Endodermal cell (in vitro differentiated cells): ENCODE results near the gene CKS2. TPM values are rescaled to one million over a fixed set of nuclear protein-coding genes. Genes with fewer than 3 reads are reported as not detected.

Source experiments
- DNase-seq: peaks from one replicate; pipeline ENCODE4 v3.0.0-alpha.2; 2017
- H3K27ac ChIP-seq: 2 replicates; pipeline ENCODE4 v1.5.1; 2013; ENCODE audit warnings: mild to moderate bottlenecking, low read depth, low read length, moderate library complexity
- H3K27me3 ChIP-seq: 2 replicates; pipeline ENCODE4 v1.6.1; 2013; ENCODE audit warnings: mild to moderate bottlenecking, low read length, moderate library complexity; ENCODE audit not compliant: insufficient read depth, control insufficient read depth, poor library complexity, severe bottlenecking
- H3K36me3 ChIP-seq: 2 replicates; pipeline ENCODE4 v1.7.0; 2013; ENCODE audit warnings: mild to moderate bottlenecking, low read length, moderate library complexity; ENCODE audit not compliant: control insufficient read depth, insufficient read depth
- H3K4me1 ChIP-seq: one replicate; pipeline ENCODE4 v1.7.0; 2013; ENCODE audit warnings: low read length; ENCODE audit not compliant: control insufficient read depth, insufficient read depth
- H3K4me3 ChIP-seq: 2 replicates; pipeline ENCODE4 v1.5.1; 2013; ENCODE audit warnings: mild to moderate bottlenecking, low read length, moderate library complexity
- H3K9ac ChIP-seq: 2 replicates; pipeline ENCODE4 v1.6.1; 2013; ENCODE audit warnings: mild to moderate bottlenecking, low read length, moderate library complexity; ENCODE audit not compliant: poor library complexity, severe bottlenecking; ENCODE audit errors: extremely low read depth
- H3K9me3 ChIP-seq: 2 replicates; pipeline ENCODE4 v1.6.1; 2013; ENCODE audit warnings: mild to moderate bottlenecking, low read length, moderate library complexity; ENCODE audit not compliant: control insufficient read depth
- H3K27ac Mint-ChIP-seq: 2 replicates; pipeline ENCODE4 v1.8.0; 2020; ENCODE audit warnings: mixed read lengths
- H3K27me3 Mint-ChIP-seq: 2 replicates; pipeline ENCODE4 v1.8.0; 2021; ENCODE audit warnings: mild to moderate bottlenecking, mixed read lengths; ENCODE audit not compliant: insufficient read depth
- H3K36me3 Mint-ChIP-seq: 2 replicates; pipeline ENCODE4 v1.8.0; 2020; ENCODE audit warnings: low read depth, mixed read lengths
- H3K4me1 Mint-ChIP-seq: 2 replicates; pipeline ENCODE4 v1.8.0; 2020; ENCODE audit warnings: mixed read lengths
- H3K4me3 Mint-ChIP-seq: 2 replicates; pipeline ENCODE4 v1.8.0; 2020; ENCODE audit warnings: mild to moderate bottlenecking, moderate library complexity, mixed read lengths
- H3K9me3 Mint-ChIP-seq: 2 replicates; pipeline ENCODE4 v1.8.0; 2020; ENCODE audit warnings: mild to moderate bottlenecking, mixed read lengths
- WGBS, 2 experiments: methylation state at CpG; one replicate each; pipeline versions ENCODE4 v1.1.5 to v1.1.7; 2013; ENCODE audit warnings: missing lambda C conversion rate in 2 of 2, mixed read lengths in 1 of 2; ENCODE audit not compliant: insufficient coverage in 1 of 2, insufficient read length in 1 of 2; 5-methylcytosine and 5-hydroxymethylcytosine counted together
- total RNA-seq, 2 donors: library from RNA; stranded (reverse); fragmentation: NEBNext Ultra II Directional in 1 of 2; extraction: Animal tissue kit (Norgen Biotek cat#: 25700) in 1 of 2; gene quantifications; 2 replicates in 1 of 2; 3 replicates in 1 of 2; pipeline ENCODE4 v1.2.1, GENCODE V29; 2021
- TF ChIP-seq, protein P1 (sequence below): fragments of 200-600 bp; sonication (generic); conservative IDR thresholded peaks from 2 replicates; pipeline ENCODE4 v1.5.0; 2021; ENCODE audit warnings: antibody characterized with exemption, mild to moderate bottlenecking

CKS2 gene
- total RNA-seq, 2 donors from 2014 or later: 163 to 209 TPM

DNA sequence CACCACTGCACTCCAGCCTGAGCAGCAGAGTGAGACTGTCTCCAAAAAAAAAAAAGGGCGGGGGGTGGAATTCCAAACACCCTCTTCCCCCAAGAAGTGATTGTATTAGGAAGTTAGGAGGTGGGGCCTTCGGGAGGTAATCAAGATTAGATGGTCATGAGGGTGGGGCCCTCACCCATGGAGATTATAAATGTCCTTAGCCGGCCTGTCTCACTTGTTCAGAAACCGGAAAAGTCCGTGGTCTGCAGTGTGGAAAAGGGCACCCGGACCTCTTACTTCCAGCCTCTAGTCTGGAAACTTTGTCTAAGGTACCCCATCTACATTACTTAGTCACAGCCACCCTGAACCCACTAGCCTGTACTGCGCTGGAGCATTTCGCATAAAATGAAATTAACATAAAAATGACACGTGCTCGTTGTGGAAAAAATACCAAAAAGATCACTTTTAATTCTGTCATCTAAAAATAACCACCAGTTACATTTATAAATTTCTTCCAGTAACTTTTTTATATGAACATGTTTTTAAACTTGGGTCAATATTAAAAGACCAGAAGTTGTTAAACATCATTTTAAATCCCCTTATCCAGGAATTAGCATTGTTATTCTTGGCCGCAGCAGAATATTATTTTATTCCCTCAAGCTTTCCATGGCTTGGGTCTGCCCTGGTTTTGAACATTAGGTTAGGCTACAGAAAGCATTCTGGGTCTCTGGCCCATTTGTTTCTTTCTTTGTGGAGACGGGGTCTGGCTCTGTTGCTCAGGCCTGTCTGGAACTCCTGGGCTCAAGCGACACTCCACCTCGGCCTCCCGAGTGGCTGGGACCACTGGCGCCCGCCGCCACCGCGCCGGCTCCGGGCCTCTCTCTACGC is 1.2 kb upstream of the CKS2 start:
- WGBS, 2 experiments: 25 to 51% methylated on average over 7 to 22 of the region's 23 CpGs
- TF ChIP-seq, protein P1, sequence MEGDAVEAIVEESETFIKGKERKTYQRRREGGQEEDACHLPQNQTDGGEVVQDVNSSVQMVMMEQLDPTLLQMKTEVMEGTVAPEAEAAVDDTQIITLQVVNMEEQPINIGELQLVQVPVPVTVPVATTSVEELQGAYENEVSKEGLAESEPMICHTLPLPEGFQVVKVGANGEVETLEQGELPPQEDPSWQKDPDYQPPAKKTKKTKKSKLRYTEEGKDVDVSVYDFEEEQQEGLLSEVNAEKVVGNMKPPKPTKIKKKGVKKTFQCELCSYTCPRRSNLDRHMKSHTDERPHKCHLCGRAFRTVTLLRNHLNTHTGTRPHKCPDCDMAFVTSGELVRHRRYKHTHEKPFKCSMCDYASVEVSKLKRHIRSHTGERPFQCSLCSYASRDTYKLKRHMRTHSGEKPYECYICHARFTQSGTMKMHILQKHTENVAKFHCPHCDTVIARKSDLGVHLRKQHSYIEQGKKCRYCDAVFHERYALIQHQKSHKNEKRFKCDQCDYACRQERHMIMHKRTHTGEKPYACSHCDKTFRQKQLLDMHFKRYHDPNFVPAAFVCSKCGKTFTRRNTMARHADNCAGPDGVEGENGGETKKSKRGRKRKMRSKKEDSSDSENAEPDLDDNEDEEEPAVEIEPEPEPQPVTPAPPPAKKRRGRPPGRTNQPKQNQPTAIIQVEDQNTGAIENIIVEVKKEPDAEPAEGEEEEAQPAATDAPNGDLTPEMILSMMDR: no peak
- Mint-ChIP-seq H3K4me1 (peaks cover 17% of the 10 kb centered on the region), H3K27ac (peak overlapping the region; percentile 99), H3K27me3 (no peaks in the 10 kb centered on the region), H3K4me3 (peak overlapping the region; percentile 94), H3K36me3 (peaks cover 16% of the 10 kb centered on the region), H3K9me3 (peaks cover 4% of the 10 kb centered on the region)
- Histone ChIP-seq H3K27me3 (no peaks in the 10 kb centered on the region), H3K9ac (peak overlapping the region; percentile 98), H3K4me3 (peak overlapping the region; percentile 89), H3K9me3 (peaks cover 7% of the 10 kb centered on the region), H3K27ac (peak overlapping the region; percentile 99), H3K4me1 (peaks cover 8% of the 10 kb centered on the region), H3K36me3 (peaks cover 19% of the 10 kb centered on the region)
- peak; percentile 60 for DNase-seq

DNA sequence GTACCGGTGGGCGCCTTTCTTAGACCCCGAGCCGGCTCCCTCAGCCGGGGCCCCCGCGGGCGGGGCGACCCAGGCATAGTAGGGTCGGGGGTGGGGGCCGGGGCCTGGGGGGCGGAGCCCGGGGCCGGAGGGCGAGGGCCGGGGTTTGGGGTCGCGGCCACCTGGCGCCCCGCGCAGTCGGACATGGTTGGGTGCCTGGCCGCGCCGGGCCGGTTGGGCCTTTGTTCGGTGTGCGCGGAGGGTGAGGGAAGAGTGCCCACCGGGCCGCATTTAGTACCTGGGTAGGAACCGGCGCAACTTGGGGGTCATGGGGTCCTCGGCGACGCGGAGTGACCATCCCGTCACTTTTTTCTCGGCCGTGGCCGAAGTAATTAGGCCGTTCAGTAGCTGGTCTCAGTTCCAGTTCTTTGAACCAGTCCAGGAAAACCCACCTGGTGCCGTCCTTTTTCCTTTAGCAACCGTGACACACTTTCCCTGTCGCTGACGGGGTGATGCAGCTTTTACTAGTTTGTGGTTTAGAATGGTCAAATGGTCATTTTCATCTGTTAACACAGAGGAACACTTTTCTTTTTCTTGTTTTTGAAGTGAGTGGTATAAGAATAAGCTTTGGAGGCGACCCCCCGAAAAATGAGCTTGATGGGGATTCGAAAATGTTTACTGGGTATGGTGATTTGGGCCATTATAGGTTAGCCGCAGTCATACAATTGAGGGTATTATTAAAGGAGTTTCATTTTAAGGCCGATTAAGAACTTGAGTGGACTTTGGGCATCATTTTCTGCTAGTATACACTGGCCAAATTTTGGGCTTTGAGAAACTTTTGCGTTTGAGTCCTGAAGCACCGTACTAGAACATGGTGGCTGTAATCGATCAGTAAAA is 589 bp downstream of the CKS2 start:
- peaks cover 25% of the 10 kb centered on the region for H3K36me3 Mint-ChIP-seq
- peak overlapping the region; percentile 99 for H3K27ac Mint-ChIP-seq
- peak overlapping the region; percentile 96 for H3K4me3 ChIP-seq
- H3K4me1 Mint-ChIP-seq: peaks cover 20% of the 10 kb centered on the region
- no peaks in the 10 kb centered on the region for H3K27me3 ChIP-seq
- peak overlapping the region; percentile 98 for H3K9ac ChIP-seq
- TF ChIP-seq, protein P1: no peak
- peaks cover 7% of the 10 kb centered on the region for H3K4me1 ChIP-seq
- peak overlapping the region; percentile 94 for H3K4me3 Mint-ChIP-seq
- H3K9me3 Mint-ChIP-seq: no peaks in the 10 kb centered on the region
- H3K36me3 ChIP-seq: peaks cover 36% of the 10 kb centered on the region
- peak overlapping the region; percentile 90 for H3K27ac ChIP-seq
- 0% methylated on average over 19 to 54 of the region's 54 CpGs for WGBS, 2 experiments
- H3K27me3 Mint-ChIP-seq: no peaks in the 10 kb centered on the region
- no peak for DNase-seq
- H3K9me3 ChIP-seq: no peaks in the 10 kb centered on the region

- Histone ChIP-seq H3K27me3 (no peaks in the 10 kb centered on the region), H3K4me3 (peak overlapping the region; percentile 96), H3K9ac (peak overlapping the region; percentile 98), H3K9me3 (no peaks in the 10 kb centered on the region), H3K27ac (no peak overlapping the region), H3K4me1 (peaks cover 7% of the 10 kb centered on the region), H3K36me3 (peaks cover 43% of the 10 kb centered on the region)
- Mint-ChIP-seq H3K9me3 (no peaks in the 10 kb centered on the region), H3K27me3 (no peaks in the 10 kb centered on the region), H3K4me1 (peaks cover 19% of the 10 kb centered on the region), H3K4me3 (peak overlapping the region; percentile 94), H3K27ac (peak overlapping the region; percentile 94), H3K36me3 (peaks cover 26% of the 10 kb centered on the region)
- TF ChIP-seq, protein P1: no peak
- WGBS, 2 experiments: 0% methylated on average over 6 to 8 of the region's 8 CpGs
- no peak for DNase-seq
Observed at GRCh38 chr9:89312222-89312571, 1.2 kb downstream of the CKS2 start.
